NCI-H1092 treated with DMSO at 0.1 percent for 48 hours (cell line): Measurements from ENCODE around the gene TSR3.

Source experiments
- DNase-seq: peaks from one replicate; lab custom pipeline; 2025; lab: John Stamatoyannopoulos, UW

The TSR3 gene

DNA sequence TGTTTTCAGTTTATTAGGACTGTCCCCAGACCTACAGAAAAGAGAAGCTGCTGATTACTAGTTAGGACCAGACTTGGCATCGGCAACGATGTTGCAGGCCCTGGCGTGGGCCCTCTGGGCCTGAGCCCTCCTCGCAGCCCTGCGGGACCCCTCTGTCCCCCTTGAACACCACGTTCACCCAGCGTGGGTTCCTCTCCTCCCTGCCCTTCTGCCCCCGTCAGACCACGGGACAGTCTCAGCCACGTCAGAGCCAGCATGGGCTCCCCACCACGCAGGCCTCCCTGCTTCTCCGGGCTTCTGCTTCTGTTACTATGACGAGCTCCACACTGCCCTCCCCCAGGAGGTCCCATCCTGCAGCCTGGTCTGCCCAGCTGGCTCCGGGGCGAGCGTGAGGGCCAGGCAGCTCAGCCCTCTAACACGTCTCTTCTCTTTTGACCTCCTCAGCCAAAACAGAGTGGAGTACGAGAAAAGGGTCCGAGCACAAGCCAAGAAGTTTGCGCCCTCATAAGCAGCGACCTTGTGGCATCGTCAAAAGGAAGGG is 27.3 kb downstream of the TSR3 start:
- DNase-seq, result no peak

- DNase-seq, result no peak
Measured at GRCh38 chr16:1323296-1324239, 28.1 kb downstream of the TSR3 start.

DNA sequence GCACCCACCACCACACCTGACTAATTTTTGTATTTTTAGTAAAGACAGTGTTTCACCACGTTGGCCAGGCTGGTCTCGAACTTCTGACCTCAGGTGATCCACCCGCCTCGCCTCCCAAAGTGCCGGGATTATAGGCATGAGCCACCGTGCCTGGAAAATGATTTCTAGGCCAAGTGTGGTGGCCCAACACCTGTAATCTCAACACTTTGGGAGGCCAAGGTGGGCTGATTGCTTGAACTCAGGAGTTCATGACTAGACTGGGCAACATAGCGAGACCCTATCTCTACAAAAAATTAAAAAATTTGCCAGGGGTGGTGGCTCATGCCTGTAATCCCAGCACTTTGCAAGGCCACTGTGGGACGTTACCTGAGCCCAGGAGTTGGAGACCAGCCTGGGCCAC is 29.3 kb downstream of the TSR3 start:
- no peak for DNase-seq

GRCh38 chr16:1320658-1321240 is 30.9 kb downstream of the TSR3 start:
- DNase-seq, result no peak

- DNase-seq, result no peak
Measured at GRCh38 chr16:1320097-1320496, 31.6 kb downstream of the TSR3 start.

DNA sequence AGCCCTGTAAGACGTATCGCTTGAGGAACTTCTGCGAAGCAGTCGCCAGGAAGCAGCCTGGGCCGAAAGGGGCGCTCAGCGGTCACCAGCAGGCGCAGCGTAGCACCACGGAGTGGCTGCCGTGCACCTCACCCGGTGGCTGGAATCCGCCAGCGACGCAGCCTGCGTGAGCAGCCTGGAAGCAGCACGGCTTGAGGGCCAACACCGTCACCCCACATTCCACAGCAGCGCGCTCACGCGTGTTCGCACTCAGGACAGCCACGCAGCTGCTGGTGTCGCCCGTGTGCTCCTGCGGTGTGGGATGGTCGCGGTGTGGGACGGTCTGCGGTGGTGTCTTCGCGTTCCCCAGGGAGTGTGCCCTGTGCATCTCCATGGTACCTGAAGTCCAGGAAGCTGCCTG is 32.6 kb downstream of the TSR3 start:
- DNase-seq, result no peak

GRCh38 chr16:1318268-1318545 is 33.5 kb downstream of the TSR3 start:
- DNase-seq, result no peak

- DNase-seq, result no peak
Measured at GRCh38 chr16:1317479-1318267, 34.0 kb downstream of the TSR3 start.

DNA sequence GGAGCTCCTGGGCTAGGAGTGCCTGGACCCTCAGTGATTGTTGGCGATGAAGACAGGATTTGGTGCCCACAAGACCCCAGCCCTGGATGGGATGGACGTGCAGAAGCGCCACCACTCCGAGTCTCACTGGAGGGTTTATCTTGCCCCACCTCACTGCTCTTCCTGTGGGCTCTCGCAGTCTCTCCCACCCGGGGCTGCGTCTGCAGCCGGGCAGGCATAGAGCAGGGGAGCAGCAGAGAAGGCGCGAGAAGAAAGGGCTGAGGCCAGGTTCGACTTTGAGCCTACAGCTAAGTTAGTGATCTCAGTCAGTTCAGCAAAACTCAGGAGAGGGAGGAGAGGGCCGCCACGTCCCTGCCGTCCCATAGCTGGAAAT is 35.7 kb downstream of the TSR3 start:
- no peak for DNase-seq

DNA sequence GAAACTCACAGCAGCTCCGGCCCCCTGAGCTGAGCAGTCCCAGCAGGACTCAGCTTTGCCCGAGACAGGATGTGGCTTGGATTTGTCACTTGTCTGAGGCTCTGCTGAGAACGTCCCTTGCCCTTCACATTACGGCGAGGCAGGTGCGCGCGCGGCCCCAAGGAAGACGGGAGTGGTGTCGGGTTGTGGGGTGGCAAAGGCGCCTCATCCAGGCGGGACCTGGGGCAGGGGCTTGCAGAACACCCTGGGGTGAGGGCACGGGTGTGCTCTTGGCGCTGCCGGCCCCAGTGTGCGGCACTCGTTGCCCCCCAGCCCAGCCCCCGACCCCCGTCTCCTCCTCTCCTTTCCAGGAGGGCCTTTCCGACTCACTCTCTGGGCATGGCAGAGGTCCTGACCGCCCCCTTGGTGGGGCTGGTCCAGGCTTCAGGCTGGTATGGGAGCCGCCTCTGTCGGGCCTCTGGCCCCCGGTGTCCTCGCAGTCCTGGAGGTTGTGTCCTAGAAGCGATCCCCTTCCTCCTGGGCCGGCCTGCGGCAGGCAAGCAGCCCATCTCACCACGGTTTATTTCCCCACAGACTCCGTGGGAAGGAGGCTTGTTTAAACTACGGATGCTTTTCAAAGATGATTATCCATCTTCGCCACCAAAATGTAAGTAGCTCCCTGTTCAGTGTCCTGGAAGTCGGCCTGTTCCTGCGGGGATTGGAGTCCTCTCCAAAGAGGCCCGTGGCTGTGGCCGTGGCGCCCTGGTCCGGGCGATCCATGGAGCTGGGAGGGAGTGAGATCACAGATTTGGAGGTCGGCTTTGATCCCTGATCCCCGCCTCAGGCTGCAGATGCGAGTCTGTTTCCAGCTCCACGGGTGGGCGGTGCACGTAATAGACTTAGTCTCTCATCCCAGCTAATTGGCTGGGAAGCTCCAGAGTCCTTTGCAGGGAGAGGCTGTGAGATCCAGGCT is 36.3 kb downstream of the TSR3 start:
- no peak for DNase-seq

GRCh38 chr16:1314399-1315068 is 37.1 kb downstream of the TSR3 start:
- no peak for DNase-seq

- no peak for DNase-seq
Measured at GRCh38 chr16:1313721-1314369, 37.8 kb downstream of the TSR3 start.

DNA sequence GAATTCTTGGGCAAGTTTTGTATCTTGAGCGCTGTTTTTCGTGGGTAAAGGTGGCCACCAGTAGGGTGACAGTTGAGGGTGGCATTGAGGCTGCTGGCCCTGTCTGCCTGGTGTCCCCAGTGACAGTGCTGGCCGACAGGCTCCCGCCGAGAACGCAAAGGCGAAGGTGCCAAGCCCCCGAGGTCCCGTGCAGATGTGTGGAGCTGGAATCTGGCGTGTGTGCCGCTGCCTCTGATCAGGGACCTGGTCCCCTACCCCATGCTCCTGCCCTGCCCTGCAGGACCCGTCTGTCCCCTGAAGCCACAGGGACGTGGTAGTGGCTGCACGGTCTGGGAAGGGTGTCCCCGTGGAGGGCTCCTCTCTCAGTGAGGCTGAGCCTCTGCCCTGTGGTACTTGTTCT is 38.8 kb downstream of the TSR3 start:
- no peak for DNase-seq

- no peak for DNase-seq
Measured at GRCh38 chr16:1312467-1312816, 39.2 kb downstream of the TSR3 start.

- no peak for DNase-seq
Measured at GRCh38 chr16:1311738-1312466, 39.8 kb downstream of the TSR3 start.

DNA sequence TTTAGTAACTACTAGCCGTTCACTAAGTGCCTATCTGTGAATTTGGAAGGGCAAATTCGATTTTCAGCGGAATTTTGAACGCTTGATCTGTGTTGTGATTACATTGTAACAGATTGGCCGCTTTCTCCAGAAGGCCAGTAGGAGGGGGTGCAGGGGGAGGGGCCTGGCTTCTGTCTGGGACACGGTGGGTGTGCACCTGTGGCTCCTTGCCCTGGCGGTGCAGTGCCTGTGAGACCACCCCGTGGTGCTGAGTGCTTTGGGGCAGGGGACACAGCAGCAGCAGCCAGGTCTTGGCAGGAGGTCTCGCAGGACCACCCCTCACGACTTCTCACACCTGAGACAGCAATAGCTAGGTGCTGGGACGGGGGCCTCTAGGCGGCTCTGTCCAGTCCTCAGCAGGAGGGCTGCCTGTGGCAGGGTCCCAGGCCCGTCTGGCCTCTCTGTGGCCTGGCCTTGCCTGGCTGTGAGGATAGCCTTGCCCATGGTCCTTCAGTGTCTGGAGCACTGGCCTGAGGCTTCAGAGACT is 40.4 kb downstream of the TSR3 start:
- DNase-seq, result no peak

DNA sequence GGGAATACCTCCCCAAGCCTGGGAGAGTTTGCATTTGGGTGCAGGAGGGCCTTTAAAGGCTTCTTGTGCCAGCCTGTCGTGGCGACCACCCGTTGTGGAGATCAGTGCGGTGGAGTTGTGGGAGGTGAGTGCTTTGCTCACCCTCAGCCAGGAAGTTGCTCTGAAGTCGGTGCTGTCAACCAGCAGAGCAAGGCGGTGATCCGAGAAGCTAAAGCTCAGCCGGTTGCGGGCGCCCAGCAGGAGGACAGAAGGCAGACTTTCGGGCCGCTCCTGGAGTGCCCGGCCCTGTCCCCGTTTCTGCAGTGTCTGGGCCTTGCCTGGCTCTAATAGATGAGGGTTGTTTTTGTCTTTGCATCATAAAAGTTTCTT is 40.9 kb downstream of the TSR3 start:
- DNase-seq, result no peak

- no peak for DNase-seq
Measured at GRCh38 chr16:1309888-1310831, 41.5 kb downstream of the TSR3 start.
